PFSK-1 (cell line): ENCODE data around the gene PRMT7.

ENCODE experiments used
- POLR2AphosphoS5 ChIP-seq: IDR thresholded peaks from 2 replicates; pipeline ENCODE4 v1.6.1; 2012; ENCODE audit warnings: low read depth, mild to moderate bottlenecking, control low read depth, low read length, moderate library complexity
- REST ChIP-seq, 2 experiments: IDR thresholded peaks; 2 replicates each; pipeline versions ENCODE4 v1.6.1 to v1.8.0; 2011 to 2012; ENCODE audit warnings: low read depth in 2 of 2, low read length in 2 of 2, control low read depth in 1 of 2, inconsistent platforms in 1 of 2, mild to moderate bottlenecking in 1 of 2, moderate library complexity in 1 of 2; ENCODE audit not compliant: insufficient read depth in 1 of 2

GRCh38 chr16:68377667-68378393 is 67.0 kb downstream of the PRMT7 start:
- TF ChIP-seq POLR2AphosphoS5 (no peak), REST (IDR thresholded peaks at IDR 0.05; ENCODE audit: insufficient read depth in 1 of 2, low read depth in 2 of 2, low read length in 2 of 2) (no peak)
